SHP77 (cell line): ENCODE data around the gene EFS.
"Not testable (repeated sequence)": the region's sequence is repeated elsewhere in the genome, so short reads cannot be mapped to it uniquely, and the experiment has no call there.

Experiments used
- DNase-seq, 2 experiments: peaks; one replicate each; lab custom pipeline; 2025; lab: John Stamatoyannopoulos, UW

Gene EFS

GRCh38 chr14:23399136-23399535, 34.2 kb upstream of the EFS start:
- no peak for DNase-seq

GRCh38 chr14:23398348-23398747, 33.4 kb upstream of the EFS start:
- DNase-seq = peak; percentile 79 to 82

GRCh38 chr14:23396781-23397407, 31.9 kb upstream of the EFS start:
- no peak for DNase-seq

GRCh38 chr14:23396126-23396525, 31.2 kb upstream of the EFS start:
- DNase-seq = no peak

- no peak for DNase-seq
These were observed 27.6 kb upstream of the EFS start for GRCh38 chr14:23392613-23393012.

- not testable (repeated sequence) for DNase-seq
These were observed 24.9 kb upstream of the EFS start for GRCh38 chr14:23389871-23390270.

- no peak for DNase-seq
These were observed 24.4 kb upstream of the EFS start for GRCh38 chr14:23389396-23389795.

GRCh38 chr14:23388996-23389395, 24.0 kb upstream of the EFS start:
- DNase-seq = no peak

GRCh38 chr14:23387916-23388882, 23.2 kb upstream of the EFS start:
- no peak for DNase-seq

- DNase-seq = no peak
These were observed 22.0 kb upstream of the EFS start for GRCh38 chr14:23386999-23387398.

- not testable (repeated sequence) for DNase-seq
These were observed 21.3 kb upstream of the EFS start for GRCh38 chr14:23386266-23386657.

- no peak for DNase-seq
These were observed 20.8 kb upstream of the EFS start for GRCh38 chr14:23385642-23386265.

GRCh38 chr14:23385244-23385641, 20.3 kb upstream of the EFS start:
- no peak for DNase-seq

GRCh38 chr14:23384364-23385080, 19.6 kb upstream of the EFS start:
- no peak for DNase-seq

GRCh38 chr14:23382731-23383440, 17.9 kb upstream of the EFS start:
- DNase-seq = no peak

GRCh38 chr14:23382276-23382675, 17.3 kb upstream of the EFS start:
- DNase-seq = no peak

GRCh38 chr14:23381871-23382270, 16.9 kb upstream of the EFS start:
- no peak for DNase-seq

- no peak for DNase-seq
These were observed 16.0 kb upstream of the EFS start for GRCh38 chr14:23380976-23381375.

- DNase-seq = no peak
These were observed 15.4 kb upstream of the EFS start for GRCh38 chr14:23380197-23380914.

- peak; percentile 29 to 67 for DNase-seq
These were observed 14.6 kb upstream of the EFS start for GRCh38 chr14:23379366-23380196.
